GM12878 (cell line): ENCODE results near the gene SCRN2. TPM values are rescaled to one million over a fixed set of nuclear protein-coding genes. Genes with fewer than 3 reads are reported as not detected.

Source experiments
- ATAC-seq: fragments of 200-7000 bp; cut with Tn5 transposase; 3 replicates; pipeline ENCODE4 v1.9.1; 2020; ENCODE audit warnings: mild to moderate bottlenecking, moderate library complexity
- BruUV-seq: library from RNA; stranded (reverse); fragments of 400-500 nt; replicated peaks from 2 replicates; lab custom pipeline; 2021; lab: Mats Ljungman, UMichigan
- CTCF ChIA-PET: fragments of 300-600 bp; sonication (Branson Sonifier 250); formaldehyde crosslinking; extraction: SDS; loops from one replicate; lab custom pipeline; 2021; ENCODE audit warnings: inconsistent platforms; lab: Yijun Ruan, JAX
- POLR2A ChIA-PET: fragments of 350-600 bp; formaldehyde crosslinking; extraction: SDS; loops from one replicate; lab custom pipeline; 2021; ENCODE audit warnings: inconsistent platforms; lab: Charles Lee
- RAD21 ChIA-PET: fragments of 300-600 bp; sonication (Branson Sonifier 250); formaldehyde crosslinking; loops from one replicate; lab custom pipeline; 2023; ENCODE audit warnings: antibody characterized with exemption; ENCODE audit not compliant: unreplicated experiment; lab: Charles Lee
- SMC1A ChIA-PET: fragments of 300-600 bp; sonication (Branson Sonifier 250); formaldehyde crosslinking; loops from one replicate; lab custom pipeline; 2023; ENCODE audit not compliant: unreplicated experiment, uncharacterized antibody; lab: Charles Lee
- DNase-seq: peaks from one replicate; pipeline ENCODE4 v3.0.0-alpha.2; 2011; ENCODE audit warnings: low read depth, low spot score
- FAIRE-seq: peaks from 3 replicates; lab custom pipeline; 2011; peaks lifted over from hg19 to GRCh38; lab: Jason Lieb, UNC
- H2AFZ ChIP-seq: 2 replicates; pipeline ENCODE4 v1.6.0; 2011; ENCODE audit warnings: low read depth, low read length, control low read depth; ENCODE audit not compliant: control insufficient read depth
- H3K27ac ChIP-seq: 2 replicates; pipeline ENCODE4 v1.5.1; 2011; ENCODE audit warnings: control low read depth; ENCODE audit not compliant: control insufficient read depth, insufficient read depth
- H3K27me3 ChIP-seq, 2 experiments: replicated peaks in 1 of 2; 2 replicates each; pipeline versions ENCODE4 v1.6.0 to v1.6.1; 2011; ENCODE audit warnings: low read length in 1 of 2; ENCODE audit not compliant: control insufficient read depth in 2 of 2, insufficient read depth in 2 of 2
- H3K36me3 ChIP-seq, 2 experiments: 2 replicates each; pipeline ENCODE4 v1.5.1; 2011; ENCODE audit warnings: low read length in 1 of 2; ENCODE audit not compliant: control insufficient read depth in 2 of 2, insufficient read depth in 2 of 2
- H3K4me1 ChIP-seq: 2 replicates; pipeline ENCODE4 v1.6.1; 2011; ENCODE audit warnings: mild to moderate bottlenecking, low read length, moderate library complexity, mixed read lengths; ENCODE audit not compliant: control insufficient read depth, insufficient read depth
- H3K4me2 ChIP-seq: 2 replicates; pipeline ENCODE4 v1.6.0; 2011; ENCODE audit warnings: control low read depth; ENCODE audit not compliant: control insufficient read depth, insufficient read depth
- H3K4me3 ChIP-seq: fragments of 200-600 bp; sonication (generic); 2 replicates; pipeline ENCODE4 v1.5.1; 2016
- H3K79me2 ChIP-seq: 2 replicates; pipeline ENCODE4 v1.6.0; 2011; ENCODE audit warnings: low read length; ENCODE audit not compliant: control insufficient read depth, insufficient read depth
- H3K9ac ChIP-seq: 2 replicates; pipeline ENCODE4 v1.8.0; 2011; ENCODE audit warnings: low read length, control low read depth, mixed read lengths; ENCODE audit not compliant: control insufficient read depth, insufficient read depth
- H3K9me3 ChIP-seq: replicated peaks from 3 replicates; pipeline ENCODE4 v1.5.1; 2011; ENCODE audit warnings: mild to moderate bottlenecking, low read length; ENCODE audit not compliant: control insufficient read depth, insufficient read depth
- H4K20me1 ChIP-seq: 2 replicates; pipeline ENCODE4 v1.6.0; 2011; ENCODE audit not compliant: control insufficient read depth, insufficient read depth
- ATF3 ChIP-seq: IDR thresholded peaks from 2 replicates; pipeline ENCODE4 v1.6.1; 2011; ENCODE audit warnings: low read depth, mild to moderate bottlenecking, low read length, moderate library complexity, borderline replicate concordance; ENCODE audit errors: extremely low read depth
- BMI1 ChIP-seq: fragments of 450-650 bp; IDR thresholded peaks from 2 replicates; pipeline ENCODE4 v1.6.1; 2016; ENCODE audit warnings: mild to moderate bottlenecking, moderate library complexity, borderline replicate concordance
- CHD1 ChIP-seq: IDR thresholded peaks from 2 replicates; pipeline ENCODE4 v1.6.1; 2012; ENCODE audit warnings: low read depth, low read length, improper control_type of control experiment
- DPF2 ChIP-seq: fragments of 450-650 bp; IDR thresholded peaks from 2 replicates; pipeline ENCODE4 v1.6.1; 2017; ENCODE audit warnings: mild to moderate bottlenecking
- E2F8 ChIP-seq: fragments of 450-650 bp; IDR thresholded peaks from 2 replicates; pipeline ENCODE4 v1.6.1; 2018; ENCODE audit warnings: mild to moderate bottlenecking, low read depth, moderate library complexity; ENCODE audit not compliant: partially characterized antibody
- ETV6 ChIP-seq, 2 experiments: fragments of 450-650 bp in 1 of 2; IDR thresholded peaks in 1 of 2; conservative IDR thresholded peaks in 1 of 2; 2 replicates each; pipeline ENCODE4 v1.6.1; 2014; ENCODE audit warnings: antibody characterized with exemption in 1 of 2, borderline replicate concordance in 1 of 2, low read depth in 1 of 2, mild to moderate bottlenecking in 1 of 2, moderate library complexity in 1 of 2
- GABPA ChIP-seq: IDR thresholded peaks from 2 replicates; pipeline ENCODE4 v1.6.1; 2014; ENCODE audit warnings: antibody characterized with exemption, low read depth, mild to moderate bottlenecking, inconsistent platforms
- HDGF ChIP-seq: fragments of 450-650 bp; IDR thresholded peaks from 2 replicates; pipeline ENCODE4 v1.6.1; 2016; ENCODE audit warnings: antibody characterized with exemption
- IKZF1 ChIP-seq: fragments of 450-650 bp; conservative IDR thresholded peaks from 2 replicates; pipeline ENCODE4 v1.6.1; 2017; ENCODE audit warnings: antibody characterized with exemption, mild to moderate bottlenecking
- IKZF2 ChIP-seq, 2 experiments: fragments of 450-650 bp; IDR thresholded peaks; 2 replicates each; pipeline ENCODE4 v1.6.1; 2017; ENCODE audit warnings: mild to moderate bottlenecking in 2 of 2, moderate library complexity in 2 of 2
- JUNB ChIP-seq: IDR thresholded peaks from 2 replicates; pipeline ENCODE4 v1.6.1; 2016; ENCODE audit warnings: antibody characterized with exemption, mild to moderate bottlenecking
- LARP7 ChIP-seq: fragments of 450-650 bp; IDR thresholded peaks from 2 replicates; pipeline ENCODE4 v1.6.1; 2017; ENCODE audit warnings: mild to moderate bottlenecking
- PML ChIP-seq: IDR thresholded peaks from 2 replicates; pipeline ENCODE4 v1.6.1; 2012; ENCODE audit warnings: low read length, inconsistent platforms
- POLR2AphosphoS2 ChIP-seq: IDR thresholded peaks from 2 replicates; pipeline ENCODE4 v1.6.1; 2011; ENCODE audit warnings: low read depth, mild to moderate bottlenecking, low read length, improper control_type of control experiment, moderate library complexity
- POU2F2 ChIP-seq: IDR thresholded peaks from 3 replicates; pipeline ENCODE4 v1.6.1; 2011; ENCODE audit warnings: low read depth, mild to moderate bottlenecking, low read length, borderline replicate concordance
- RAD51 ChIP-seq: fragments of 450-650 bp; IDR thresholded peaks from 2 replicates; pipeline ENCODE4 v1.6.1; 2016; ENCODE audit warnings: moderate library complexity, mild to moderate bottlenecking, inconsistent platforms
- RFX5 ChIP-seq: IDR thresholded peaks from 2 replicates; pipeline ENCODE4 v1.6.1; 2011; ENCODE audit warnings: low read depth, low read length, improper control_type of control experiment
- SMC3 ChIP-seq: IDR thresholded peaks from 2 replicates; pipeline ENCODE4 v1.6.1; 2011; ENCODE audit warnings: low read length, improper control_type of control experiment, borderline replicate concordance
- SP1 ChIP-seq: IDR thresholded peaks from one replicate; pipeline ENCODE4 v1.6.1; 2011; ENCODE audit warnings: low read depth, low read length
- TARDBP ChIP-seq: IDR thresholded peaks from 2 replicates; pipeline ENCODE4 v1.6.1; 2016; ENCODE audit warnings: borderline replicate concordance
- WGBS: methylation state at CpG from one replicate; pipeline ENCODE4 v1.1.6; 2016; ENCODE audit warnings: low lambda C conversion rate; ENCODE audit not compliant: insufficient replicate concordance, insufficient coverage; ENCODE audit errors: missing lambda C conversion rate; 5-methylcytosine and 5-hydroxymethylcytosine counted together
- in situ Hi-C: fragments of 300-500 bp; cut with MboI; formaldehyde crosslinking; loops from 9 replicates; pipeline ENCODE4 v1.14.3; 2018; ENCODE audit warnings: mixed read lengths
- intact Hi-C: fragments of 100-400 bp; cut with micrococcal nuclease; formaldehyde crosslinking; loops from one replicate; pipeline ENCODE4 v1.14.2; 2022; ENCODE audit not compliant: unreplicated experiment
- polyA plus RNA-seq, 11 experiments: library from polyadenylated mRNA; depleted of rRNA in 4 of 11; unstranded in 6 of 11; stranded (reverse) in 5 of 11; fragments of >200 nt; fragmentation: Nextera tagmentation in 4 of 11; fragmentation: Illumina TruSeq in 1 of 11; extraction: Ambion mirVana in 4 of 11; extraction: Trizol in 1 of 11; gene quantifications; 1 replicate in 1 of 11; 2 replicates in 10 of 11; pipeline versions ENCODE4 v1.2.1 to v1.2.3, GENCODE V29; 2011 to 2016; ENCODE audit warnings: inconsistent platforms in 2 of 11, missing spikeins in 2 of 11, low read depth in 1 of 11
- total RNA-seq, 4 experiments: library from RNA; depleted of rRNA in 3 of 4; stranded (reverse); fragments of >200 nt in 3 of 4; fragmentation: Illumina TruSeq in 1 of 4; extraction: Trizol in 1 of 4; gene quantifications; 2 replicates each; pipeline versions ENCODE4 v1.2.1 to v1.2.3, GENCODE V29; 2013 to 2021

SCRN2 gene
- total and polyA plus RNA-seq, 10 of the 15 experiments (the other 5 are each of a cell fraction or from before 2014, with no cell fraction given) = 0.34 to 33.3 (median 20.1) TPM

GRCh38 chr17:47804461-47804860 lies 36.6 kb downstream of the SCRN2 start (continued):
- no peak for TF ChIP-seq CHD1

- SMC1A ChIA-PET = no interaction called here
- H3K27ac ChIP-seq = no peak overlapping the region
- POLR2A ChIA-PET = no interaction called here
- in situ Hi-C loops (loop anchor here (10.0 kb wide), 1 partner anchor 109 kb away; the partner anchor contains the start of gene TBKBP1), intact Hi-C loops (loop anchor here (2.0 kb wide), 2 partner anchors 27 to 139 kb away; no protein-coding TSS in a partner anchor)
- H2AFZ ChIP-seq = no peak overlapping the region
- no peak overlapping the region for H3K4me3 ChIP-seq
- H4K20me1 ChIP-seq = no peaks in the 10 kb centered on the region
- no peak overlapping the region for H3K9ac ChIP-seq
- no peak for ATAC-seq
- no TSS peak for BruUV-seq
- H3K4me2 ChIP-seq = no peak overlapping the region
- no peak for FAIRE-seq
- WGBS = 48% methylated on average over 6 of the region's 6 CpGs
- no peaks in the 10 kb centered on the region for H3K27me3 ChIP-seq
- no peaks in the 10 kb centered on the region for H3K4me1 ChIP-seq
- no peaks in the 10 kb centered on the region for H3K9me3 ChIP-seq
- no peak for DNase-seq
- CTCF ChIA-PET = no interaction called here
- no peaks in the 10 kb centered on the region for H3K79me2 ChIP-seq
- TF ChIP-seq RAD51 (no peak), ATF3 (no peak), POU2F2 (no peak), RFX5 (no peak), ETV6 (conservative IDR thresholded peaks at IDR 0.05 in 1 of 2, IDR thresholded peaks at IDR 0.05 in 1 of 2; ENCODE audit: borderline replicate concordance in 1 of 2, low read depth in 1 of 2) (no peak), IKZF1 (no peak), SP1 (no peak), IKZF2 (IDR thresholded peaks at IDR 0.05) (no peak), BMI1 (no peak), LARP7 (no peak), GABPA (no peak), TARDBP (no peak), SMC3 (no peak), DPF2 (no peak), HDGF (no peak), PML (no peak), POLR2AphosphoS2 (no peak), JUNB (no peak), E2F8 (no peak)
- RAD21 ChIA-PET = no interaction called here
- H3K36me3 ChIP-seq = peaks cover 0 to 1% of the 10 kb centered on the region in 2 experiments; a peak in 3 of 4 replicates
Measured at GRCh38 chr17:47803751-47804150, 37.3 kb downstream of the SCRN2 start.
